VCaP (cell line): ENCODE data around the gene CHEK1.

Source experiments
- H3K27ac ChIP-seq: fragments of 450-650 bp; 2 replicates; pipeline ENCODE4 v1.5.1; 2017
- TF ChIP-seq, protein P1 (sequence below): fragments of 450-650 bp; conservative IDR thresholded peaks from 2 replicates; pipeline ENCODE4 v1.5.1; 2017; ENCODE audit warnings: mild to moderate bottlenecking, moderate library complexity

CHEK1 gene

DNA sequence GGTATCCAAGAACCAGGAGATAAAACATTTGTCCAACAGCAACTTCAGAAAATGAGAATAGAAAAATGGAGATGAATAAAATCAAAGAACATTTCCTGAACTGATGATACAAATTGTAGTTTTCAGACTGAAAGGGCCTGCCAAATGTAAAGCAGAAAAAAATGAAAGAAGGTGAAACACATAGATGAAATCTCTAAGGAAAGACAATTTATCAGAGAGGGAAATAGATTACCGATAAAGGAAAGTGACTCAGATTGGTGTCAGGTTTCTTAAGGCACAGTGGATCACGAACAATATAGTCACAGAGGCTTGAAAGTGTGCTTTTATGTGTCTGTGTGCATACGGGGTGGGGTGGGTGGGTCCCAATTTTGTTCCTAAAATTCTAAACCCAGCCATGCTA, 36.5 kb upstream of the CHEK1 start:
- H3K27ac ChIP-seq, result no peak overlapping the region
- TF ChIP-seq, protein P1, sequence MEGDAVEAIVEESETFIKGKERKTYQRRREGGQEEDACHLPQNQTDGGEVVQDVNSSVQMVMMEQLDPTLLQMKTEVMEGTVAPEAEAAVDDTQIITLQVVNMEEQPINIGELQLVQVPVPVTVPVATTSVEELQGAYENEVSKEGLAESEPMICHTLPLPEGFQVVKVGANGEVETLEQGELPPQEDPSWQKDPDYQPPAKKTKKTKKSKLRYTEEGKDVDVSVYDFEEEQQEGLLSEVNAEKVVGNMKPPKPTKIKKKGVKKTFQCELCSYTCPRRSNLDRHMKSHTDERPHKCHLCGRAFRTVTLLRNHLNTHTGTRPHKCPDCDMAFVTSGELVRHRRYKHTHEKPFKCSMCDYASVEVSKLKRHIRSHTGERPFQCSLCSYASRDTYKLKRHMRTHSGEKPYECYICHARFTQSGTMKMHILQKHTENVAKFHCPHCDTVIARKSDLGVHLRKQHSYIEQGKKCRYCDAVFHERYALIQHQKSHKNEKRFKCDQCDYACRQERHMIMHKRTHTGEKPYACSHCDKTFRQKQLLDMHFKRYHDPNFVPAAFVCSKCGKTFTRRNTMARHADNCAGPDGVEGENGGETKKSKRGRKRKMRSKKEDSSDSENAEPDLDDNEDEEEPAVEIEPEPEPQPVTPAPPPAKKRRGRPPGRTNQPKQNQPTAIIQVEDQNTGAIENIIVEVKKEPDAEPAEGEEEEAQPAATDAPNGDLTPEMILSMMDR, result no peak

DNA sequence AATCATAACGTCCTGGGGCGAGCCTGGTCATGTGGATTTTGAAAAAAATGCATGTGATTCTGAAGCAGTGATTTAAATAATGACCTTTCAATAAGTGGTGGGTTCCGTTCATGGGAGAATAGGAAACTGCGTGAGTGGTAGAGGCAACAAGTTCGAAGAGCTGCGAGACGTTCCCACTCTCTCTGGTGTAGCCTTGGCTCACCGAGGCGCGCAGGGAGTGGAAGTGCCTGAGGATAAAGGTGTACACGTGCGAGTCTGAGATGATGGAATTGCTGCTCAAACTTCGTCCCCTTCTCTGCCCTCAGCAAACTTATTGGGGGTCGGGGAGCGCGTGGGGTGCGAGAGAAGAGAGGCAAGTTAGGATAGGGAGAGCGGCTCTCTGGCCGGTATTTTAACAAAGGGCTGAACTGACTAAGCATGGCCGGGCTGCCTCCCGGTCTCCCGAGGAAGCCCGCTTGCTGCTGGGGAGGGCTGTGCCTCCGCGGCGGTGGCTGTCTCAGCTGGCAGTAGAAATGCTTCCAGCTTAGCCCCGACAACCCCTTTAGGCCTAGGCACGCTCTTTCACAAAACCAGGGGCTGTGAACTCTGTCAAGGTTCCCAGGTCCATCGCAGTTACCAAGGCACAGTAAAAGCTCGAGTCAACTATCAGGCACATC, 33.2 kb upstream of the CHEK1 start:
- TF ChIP-seq, protein P1, result no peak

DNA sequence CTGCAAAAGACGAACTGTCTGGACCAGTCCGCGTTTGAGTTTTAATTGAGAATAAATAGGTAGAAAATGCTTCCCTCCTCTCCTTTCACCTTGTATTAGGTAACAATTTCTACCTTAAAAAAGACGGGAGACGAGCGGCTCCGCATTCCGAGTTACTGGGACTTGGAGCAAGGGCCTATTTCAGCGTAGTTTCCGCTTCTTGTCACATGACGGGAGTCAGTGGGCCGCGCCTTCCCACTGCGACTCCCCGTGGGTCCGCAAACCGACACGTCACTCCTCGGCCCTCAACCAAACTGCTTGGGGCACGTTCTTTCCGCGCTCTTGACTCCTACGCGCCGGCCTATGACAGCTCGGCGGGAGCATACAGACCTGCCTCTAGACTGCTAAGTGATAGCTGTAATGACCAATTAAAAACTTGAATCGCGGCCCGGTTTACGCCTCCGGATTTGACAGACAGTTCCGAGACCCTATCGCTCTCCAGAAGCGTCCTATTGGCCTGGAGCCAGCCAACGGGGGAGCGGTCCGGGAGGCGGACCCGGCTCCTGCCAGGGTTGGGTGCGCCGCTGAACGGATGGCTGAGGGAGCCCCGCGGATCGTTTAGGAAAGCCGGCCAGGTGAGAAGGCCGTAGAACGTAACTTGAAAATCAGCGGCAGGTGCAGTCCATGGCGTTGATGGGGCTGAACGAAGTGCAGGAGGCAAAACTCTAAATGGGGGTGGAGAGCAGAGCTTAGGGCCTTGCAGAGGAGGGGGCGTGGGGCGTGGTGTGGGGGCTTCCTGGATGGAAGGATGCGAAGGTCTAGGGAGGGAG, 32.5 kb upstream of the CHEK1 start, which contains the start of gene STT3A:
STT3A (plus strand) TSS at position 548 of the 809 bp plus-strand sequence. CDS start 3,064 bp downstream, outside the sequence.
- peak within 1 kb of the TSS; percentile 95 for H3K27ac ChIP-seq
- TF ChIP-seq, protein P1, result no peak

More for the DNA sequence above, 33.2 kb upstream of the CHEK1 start:
- H3K27ac ChIP-seq, result peak overlapping the region; percentile 95

DNA sequence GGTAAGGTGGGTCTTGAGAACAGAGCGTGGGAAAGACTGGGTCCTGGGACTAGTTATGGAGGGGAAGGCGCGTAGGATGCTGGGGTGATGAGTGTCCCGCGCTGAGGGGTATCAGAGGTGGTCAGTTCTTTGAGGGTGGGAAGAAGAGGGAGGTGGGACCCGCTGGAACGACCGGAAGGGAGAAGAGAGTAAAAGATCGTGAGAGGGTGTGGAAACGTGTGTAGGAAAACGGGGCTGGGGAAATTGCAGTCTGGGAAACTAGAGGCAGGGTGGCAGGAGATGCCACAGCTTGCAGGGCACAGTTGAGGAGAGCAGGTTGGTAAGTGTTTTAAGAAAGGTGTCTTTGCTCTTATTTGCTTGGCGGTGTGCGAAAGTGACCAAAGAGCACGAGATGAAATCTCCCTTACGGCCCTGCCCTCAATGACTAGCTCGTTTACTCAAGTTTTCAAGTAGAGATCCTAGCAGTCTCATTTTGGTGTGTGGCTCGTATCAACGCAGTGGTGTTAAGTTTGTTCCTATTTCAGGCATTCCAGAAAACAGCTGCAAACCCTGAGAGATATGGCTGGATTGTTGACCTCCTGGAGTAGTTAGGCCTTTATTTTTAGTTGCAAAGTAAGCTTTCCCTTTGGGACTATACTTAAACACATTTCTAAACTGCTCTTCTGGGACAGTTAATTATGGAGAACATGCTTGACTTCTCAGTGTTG, 31.7 kb upstream of the CHEK1 start:
- peak overlapping the region; percentile 95 for H3K27ac ChIP-seq
- TF ChIP-seq, protein P1, result no peak

DNA sequence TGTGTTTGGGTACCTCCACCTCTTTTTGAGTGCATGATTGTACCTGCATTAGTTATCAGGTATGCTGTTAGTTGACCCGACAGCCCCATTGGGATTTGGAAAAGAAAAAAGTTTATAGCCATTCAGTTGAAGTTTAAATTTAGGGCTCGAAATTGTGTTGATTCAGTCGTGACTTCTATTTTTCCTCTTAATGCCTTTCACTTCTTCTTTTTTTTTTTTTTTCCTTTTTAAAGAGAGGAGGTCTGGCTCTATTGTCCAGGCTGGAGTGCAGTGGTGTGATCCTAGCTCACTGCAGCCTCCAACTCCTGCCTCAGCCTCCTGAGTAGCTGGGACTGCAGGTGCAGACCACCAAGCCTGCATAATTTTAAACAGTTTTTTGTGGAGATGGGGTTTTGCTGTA, 30.0 kb upstream of the CHEK1 start:
- no peak overlapping the region; the same call in 1 of the 2 replicates for H3K27ac ChIP-seq
- TF ChIP-seq, protein P1, result no peak

DNA sequence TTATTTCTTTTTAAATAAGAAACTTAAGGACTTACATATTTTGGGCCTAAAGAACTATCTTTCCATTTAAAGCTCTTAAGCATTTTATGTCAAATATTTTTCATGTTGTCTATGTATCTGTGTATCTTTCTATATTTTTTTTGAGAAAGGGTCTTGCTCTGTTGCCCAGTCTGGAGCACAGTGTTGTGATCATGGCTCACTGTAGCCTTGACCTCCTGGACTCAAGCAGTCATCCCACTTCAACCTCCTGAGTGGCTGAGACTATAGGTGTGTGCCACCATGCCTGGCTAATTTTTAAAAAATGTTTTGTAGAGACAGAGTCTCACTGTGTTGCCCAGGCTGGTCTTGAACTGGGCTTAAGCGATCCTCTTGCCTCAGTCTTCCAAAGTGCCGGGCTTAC, 24.3 kb upstream of the CHEK1 start:
- no peak overlapping the region for H3K27ac ChIP-seq
- TF ChIP-seq, protein P1, result no peak

DNA sequence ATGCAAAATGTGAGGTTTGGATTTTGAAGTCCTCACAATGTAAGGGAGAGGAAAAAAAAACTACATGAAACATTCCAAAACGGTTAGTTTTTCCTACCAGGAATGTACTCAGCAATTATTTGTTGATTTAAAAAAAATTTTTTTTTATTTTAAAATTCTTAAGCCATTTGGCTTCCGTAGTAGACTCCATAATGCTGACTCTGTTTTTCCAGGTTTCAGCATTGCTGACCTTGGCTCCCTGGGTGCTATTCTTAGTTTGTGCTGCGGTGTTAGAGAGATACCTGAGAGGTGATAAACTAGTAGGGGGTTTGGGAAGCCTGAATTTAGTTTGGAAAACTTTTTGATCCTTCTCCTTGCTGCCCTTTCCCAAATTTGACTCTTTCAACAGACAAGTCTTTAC, 21.8 kb upstream of the CHEK1 start:
- TF ChIP-seq, protein P1, result no peak
- no peak overlapping the region for H3K27ac ChIP-seq
